Kidney capillary endothelial cell (primary cell): ENCODE results near the gene TMEM181.
"Not testable (repeated sequence)": the region's sequence is repeated elsewhere in the genome, so short reads cannot be mapped to it uniquely, and the experiment has no call there.

Experiments
- DNase-seq: peaks from one replicate; pipeline ENCODE4 v3.0.0-alpha.2; 2018; ENCODE audit warnings: low spot score

TMEM181 gene

GRCh38 chr6:158599635-158600034, 39.7 kb downstream of the TMEM181 start:
- no peak for DNase-seq

- DNase-seq = no peak
Observed at GRCh38 chr6:158603261-158604047, 43.6 kb downstream of the TMEM181 start.

GRCh38 chr6:158604048-158604406, 44.1 kb downstream of the TMEM181 start:
- DNase-seq = no peak

- DNase-seq = peak; percentile 72
Observed at GRCh38 chr6:158605266-158605878, 45.5 kb downstream of the TMEM181 start.

GRCh38 chr6:158606011-158606410, 46.1 kb downstream of the TMEM181 start:
- not testable (repeated sequence) for DNase-seq

- DNase-seq = no peak
Observed at GRCh38 chr6:158606935-158607334, 47.0 kb downstream of the TMEM181 start.

- no peak for DNase-seq
Observed at GRCh38 chr6:158607411-158608170, 47.7 kb downstream of the TMEM181 start.

GRCh38 chr6:158608221-158608620, 48.3 kb downstream of the TMEM181 start:
- no peak for DNase-seq

- DNase-seq = no peak
Observed at GRCh38 chr6:158609455-158610155, 49.7 kb downstream of the TMEM181 start.

- no peak for DNase-seq
Observed at GRCh38 chr6:158610319-158610968, 50.6 kb downstream of the TMEM181 start.

GRCh38 chr6:158611039-158611438, 51.1 kb downstream of the TMEM181 start:
- no peak for DNase-seq

GRCh38 chr6:158611541-158612370, 51.9 kb downstream of the TMEM181 start:
- no peak for DNase-seq

GRCh38 chr6:158614606-158615005, 54.7 kb downstream of the TMEM181 start:
- not testable (repeated sequence) for DNase-seq

- not testable (repeated sequence) for DNase-seq
Observed at GRCh38 chr6:158618289-158618688, 58.4 kb downstream of the TMEM181 start.

- no peak for DNase-seq
Observed at GRCh38 chr6:158619922-158620801, 60.3 kb downstream of the TMEM181 start.

- DNase-seq = no peak
Observed at GRCh38 chr6:158620963-158621693, 61.2 kb downstream of the TMEM181 start.

- DNase-seq = no peak
Observed at GRCh38 chr6:158621694-158622544, 62.0 kb downstream of the TMEM181 start.

- no peak for DNase-seq
Observed at GRCh38 chr6:158622545-158623190, 62.8 kb downstream of the TMEM181 start.
